Purkinje cell (primary cell): ENCODE results near the gene ZBTB25. TPM values are rescaled to one million over a fixed set of nuclear protein-coding genes. Genes with fewer than 3 reads are reported as not detected.

Experiments used
- polyA plus RNA-seq: library from polyadenylated mRNA; unstranded; fragments of >200 nt; fragmentation: Nextera tagmentation; gene quantifications from 2 replicates; pipeline ENCODE4 v1.2.1, GENCODE V29; 2014

The ZBTB25 gene, protein sequence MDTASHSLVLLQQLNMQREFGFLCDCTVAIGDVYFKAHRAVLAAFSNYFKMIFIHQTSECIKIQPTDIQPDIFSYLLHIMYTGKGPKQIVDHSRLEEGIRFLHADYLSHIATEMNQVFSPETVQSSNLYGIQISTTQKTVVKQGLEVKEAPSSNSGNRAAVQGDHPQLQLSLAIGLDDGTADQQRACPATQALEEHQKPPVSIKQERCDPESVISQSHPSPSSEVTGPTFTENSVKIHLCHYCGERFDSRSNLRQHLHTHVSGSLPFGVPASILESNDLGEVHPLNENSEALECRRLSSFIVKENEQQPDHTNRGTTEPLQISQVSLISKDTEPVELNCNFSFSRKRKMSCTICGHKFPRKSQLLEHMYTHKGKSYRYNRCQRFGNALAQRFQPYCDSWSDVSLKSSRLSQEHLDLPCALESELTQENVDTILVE
- 15.8 and 18.6 TPM in 2 replicates for polyA plus RNA-seq

GRCh38 chr14:64503434-64504309 is at the start of gene ZBTB25:
Gene ZBTB25 (minus strand): TSS chr14:64503838. CDS start chr14:64490533, 13,305 bp downstream.

GRCh38 chr14:64549791-64550620 is 46.4 kb upstream of the ZBTB25 start, which contains the start of gene PPP1R36:
Gene PPP1R36 (plus strand): TSS chr14:64549961. CDS start chr14:64549998, 37 bp downstream.

GRCh38 chr14:64540208-64541202 is 36.9 kb upstream of the ZBTB25 start, which contains the start of gene HSPA2:
Gene HSPA2 (plus strand): TSS chr14:64540741. CDS start chr14:64540850, 109 bp downstream.

DNA sequence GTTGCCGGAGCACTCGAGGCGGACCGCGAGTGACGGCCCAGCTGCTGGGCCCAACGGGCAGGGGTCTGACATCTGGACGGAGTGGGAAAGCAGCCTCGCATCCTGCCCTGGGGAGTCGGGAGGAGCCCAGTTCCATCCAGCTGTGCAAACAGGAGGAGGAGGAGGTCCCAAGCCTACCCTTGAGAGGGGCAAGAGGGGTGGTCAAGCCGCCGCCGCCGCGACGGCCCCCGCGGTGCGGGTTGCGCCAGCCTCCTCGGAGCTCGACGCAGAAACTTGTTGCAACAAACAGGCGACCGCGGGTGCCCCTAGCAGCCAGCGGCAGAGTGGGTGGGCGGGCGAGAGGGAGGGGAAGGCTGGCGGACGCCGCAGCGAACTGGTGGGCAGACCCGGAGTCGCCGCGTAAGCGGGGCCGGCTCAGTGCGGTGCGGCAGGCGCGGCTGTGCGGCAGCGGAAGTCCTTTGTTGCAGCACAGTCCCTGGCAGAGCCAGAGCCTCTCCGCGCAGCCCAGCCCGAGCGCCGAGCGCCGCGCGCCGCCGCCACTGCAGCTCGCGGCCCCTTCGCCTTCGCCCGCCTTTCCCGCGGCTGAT is 765 bp upstream of the ZBTB25 start, which contains the start of gene ZBTB1:
ZBTB1 (plus strand) TSS at position 461 of the 587 bp plus-strand sequence. CDS start 16,735 bp downstream, outside the sequence.

GRCh38 chr14:64465191-64465822 is 38.3 kb downstream of the ZBTB25 start, which contains the start of gene AKAP5:
Gene AKAP5 (plus strand): TSS chr14:64465499. CDS start chr14:64468395, 2,896 bp downstream.

Other genes starting within 250 kb of the ZBTB25 start
- 0.09 TPM in 1 of 2 replicates, not detected in the other for gene ESR2, start 209.5 kb downstream of the ZBTB25 start, polyA plus RNA-seq
- gene MTHFD1, start 115.5 kb downstream of the ZBTB25 start, polyA plus RNA-seq, result 32.2 and 36.5 TPM in 2 replicates
- gene AKAP5, start 38.3 kb downstream of the ZBTB25 start, polyA plus RNA-seq, result 0.28 and 3.8 TPM in 2 replicates
- 10.3 and 14.3 TPM in 2 replicates for gene ZBTB1, start 932 bp upstream of the ZBTB25 start, polyA plus RNA-seq
- gene HSPA2, start 36.9 kb upstream of the ZBTB25 start, polyA plus RNA-seq, result 0.14 and 0.35 TPM in 2 replicates
- gene PPP1R36, start 46.1 kb upstream of the ZBTB25 start, polyA plus RNA-seq, result 0.19 TPM in 1 of 2 replicates, not detected in the other
- 0.78 and 1.6 TPM in 2 replicates for gene PLEKHG3, start 200.6 kb upstream of the ZBTB25 start, polyA plus RNA-seq